PC-3 (cell line): ENCODE data around the gene OR8B8. TPM values are rescaled to one million over a fixed set of nuclear protein-coding genes. Genes with fewer than 3 reads are reported as not detected.

Experiments used
- ATAC-seq: fragments of 200-7000 bp; cut with Tn5 transposase; 2 replicates; pipeline ENCODE4 v1.9.1; 2020; ENCODE audit warnings: mild to moderate bottlenecking, moderate library complexity
- BruUV-seq: library from RNA; stranded (reverse); fragments of 400-500 nt; replicated peaks from 2 replicates; lab custom pipeline; 2021; lab: Mats Ljungman, UMichigan
- CTCF ChIA-PET: fragments of 300-600 bp; sonication (Branson Sonifier 250); formaldehyde crosslinking; loops from one replicate; lab custom pipeline; 2022; ENCODE audit warnings: antibody characterized with exemption; lab: Charles Lee
- POLR2A ChIA-PET: fragments of 300-600 bp; sonication (Branson Sonifier 250); formaldehyde crosslinking; loops from one replicate; lab custom pipeline; 2022; ENCODE audit warnings: antibody characterized with exemption; ENCODE audit not compliant: unreplicated experiment; lab: Charles Lee
- DNase-seq: peaks from one replicate; pipeline ENCODE4 v3.0.0-alpha.2; 2015
- H2AFZ ChIP-seq: fragments of 300-600 bp; sonication (generic); 2 replicates; pipeline ENCODE4 v1.6.0; 2016; ENCODE audit warnings: antibody characterized with exemption, low read length
- H3F3A ChIP-seq: fragments of 300-600 bp; sonication (generic); one replicate; pipeline ENCODE4 v1.6.0; 2017; ENCODE audit warnings: antibody characterized with exemption, low read length, control low read depth, mild to moderate bottlenecking; ENCODE audit not compliant: unreplicated experiment
- H3K27ac ChIP-seq: fragments of 300-600 bp; sonication (generic); 2 replicates; pipeline ENCODE4 v1.5.1; 2016; ENCODE audit warnings: mild to moderate bottlenecking, low read length
- H3K27me3 ChIP-seq: fragments of 300-600 bp; sonication (generic); 2 replicates; pipeline ENCODE4 v1.6.1; 2016; ENCODE audit warnings: low read length, mixed read lengths
- H3K36me3 ChIP-seq: fragments of 300-600 bp; sonication (generic); 2 replicates; pipeline ENCODE4 v1.6.1; 2016; ENCODE audit warnings: low read depth, mixed run types, low read length, mixed read lengths
- H3K4me1 ChIP-seq: fragments of 300-600 bp; sonication (generic); 2 replicates; pipeline ENCODE4 v1.5.1; 2016; ENCODE audit warnings: low read length; ENCODE audit not compliant: insufficient read depth
- H3K4me2 ChIP-seq: fragments of 300-600 bp; sonication (generic); 2 replicates; pipeline ENCODE4 v1.6.0; 2016; ENCODE audit warnings: low read length
- H3K4me3 ChIP-seq: fragments of 300-600 bp; sonication (generic); 2 replicates; pipeline ENCODE4 v1.5.1; 2016; ENCODE audit warnings: mild to moderate bottlenecking, low read length, mixed read lengths
- H3K79me2 ChIP-seq: fragments of 300-600 bp; sonication (generic); 2 replicates; pipeline ENCODE4 v1.6.1; 2017; ENCODE audit warnings: low read length, mixed read lengths
- H3K9ac ChIP-seq: fragments of 300-600 bp; sonication (generic); 2 replicates; pipeline ENCODE4 v1.6.0; 2016; ENCODE audit warnings: mild to moderate bottlenecking, low read length
- H3K9me2 ChIP-seq: fragments of 300-600 bp; sonication (generic); replicated peaks from 2 replicates; pipeline ENCODE4 v1.6.1; 2016; ENCODE audit warnings: mixed run types, low read length, mixed read lengths
- H3K9me3 ChIP-seq: fragments of 300-600 bp; sonication (generic); 2 replicates; pipeline ENCODE4 v1.6.1; 2016; ENCODE audit warnings: low read length, mixed read lengths
- H4K20me1 ChIP-seq: fragments of 300-600 bp; sonication (generic); 2 replicates; pipeline ENCODE4 v1.6.1; 2016; ENCODE audit warnings: low read length, mixed read lengths
- EZH2 ChIP-seq: fragments of 300-600 bp; sonication (generic); IDR thresholded peaks from one replicate; pipeline ENCODE4 v1.6.1; 2017; ENCODE audit warnings: antibody characterized with exemption, mild to moderate bottlenecking, low read length; ENCODE audit not compliant: unreplicated experiment
- EZH2phosphoT487 ChIP-seq: fragments of 300-600 bp; sonication (generic); IDR thresholded peaks from 2 replicates; pipeline ENCODE4 v1.6.1; 2018; ENCODE audit warnings: mild to moderate bottlenecking, antibody characterized with exemption, low read length, borderline replicate concordance
- intact Hi-C: fragments of 100-400 bp; cut with micrococcal nuclease; formaldehyde crosslinking; loops from 2 replicates; pipeline ENCODE4 v1.9.0; 2023
- total RNA-seq: library from RNA; depleted of rRNA; stranded (reverse); fragments of >200 nt; gene quantifications from 2 replicates; pipeline ENCODE4 v1.2.3, GENCODE V29; 2014; rRNA removed
- TF ChIP-seq, protein P1 (sequence below): fragments of 300-600 bp; sonication (generic); conservative IDR thresholded peaks from 2 replicates; pipeline ENCODE4 v1.5.1; 2017; ENCODE audit warnings: antibody characterized with exemption, low read depth, mild to moderate bottlenecking, low read length

Gene OR8B8
- total RNA-seq, 1 experiment from 2014 or later, result not detected

DNA sequence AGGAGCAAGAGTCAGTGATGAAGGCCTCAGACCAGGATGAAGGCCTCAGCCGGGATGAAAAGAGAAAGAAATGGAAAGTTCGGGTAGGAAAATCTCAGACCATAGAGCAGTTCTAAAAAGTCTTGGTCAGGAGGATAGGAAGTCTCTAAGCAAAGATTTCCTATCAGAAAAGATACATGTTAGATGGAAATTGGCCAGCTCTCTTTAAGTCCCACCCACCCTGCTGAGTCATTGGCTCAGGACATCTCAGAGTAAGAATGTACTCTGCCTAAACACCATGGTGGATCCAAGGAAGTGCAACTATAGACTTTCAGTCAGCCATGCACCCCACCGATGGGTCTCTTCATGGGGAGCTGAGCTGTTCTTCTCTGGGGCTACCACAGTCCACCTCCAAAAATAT is 51.1 kb downstream of the OR8B8 start:
- Histone ChIP-seq H3K79me2 (no peaks in the 10 kb centered on the region), H3K9me3 (no peaks in the 10 kb centered on the region), H3F3A (no peaks in the 10 kb centered on the region), H3K9ac (no peak overlapping the region), H2AFZ (no peak overlapping the region), H4K20me1 (no peaks in the 10 kb centered on the region), H3K4me3 (no peak overlapping the region), H3K9me2 (no peaks in the 10 kb centered on the region), H3K4me2 (no peak overlapping the region), H3K4me1 (no peaks in the 10 kb centered on the region), H3K27me3 (peaks cover 7% of the 10 kb centered on the region; the same call in 1 of the 2 replicates), H3K27ac (no peak overlapping the region), H3K36me3 (no peaks in the 10 kb centered on the region)
- no peak for ATAC-seq
- CTCF ChIA-PET, result no interaction called here
- peak; percentile 40 for DNase-seq
- TF ChIP-seq, protein P1, sequence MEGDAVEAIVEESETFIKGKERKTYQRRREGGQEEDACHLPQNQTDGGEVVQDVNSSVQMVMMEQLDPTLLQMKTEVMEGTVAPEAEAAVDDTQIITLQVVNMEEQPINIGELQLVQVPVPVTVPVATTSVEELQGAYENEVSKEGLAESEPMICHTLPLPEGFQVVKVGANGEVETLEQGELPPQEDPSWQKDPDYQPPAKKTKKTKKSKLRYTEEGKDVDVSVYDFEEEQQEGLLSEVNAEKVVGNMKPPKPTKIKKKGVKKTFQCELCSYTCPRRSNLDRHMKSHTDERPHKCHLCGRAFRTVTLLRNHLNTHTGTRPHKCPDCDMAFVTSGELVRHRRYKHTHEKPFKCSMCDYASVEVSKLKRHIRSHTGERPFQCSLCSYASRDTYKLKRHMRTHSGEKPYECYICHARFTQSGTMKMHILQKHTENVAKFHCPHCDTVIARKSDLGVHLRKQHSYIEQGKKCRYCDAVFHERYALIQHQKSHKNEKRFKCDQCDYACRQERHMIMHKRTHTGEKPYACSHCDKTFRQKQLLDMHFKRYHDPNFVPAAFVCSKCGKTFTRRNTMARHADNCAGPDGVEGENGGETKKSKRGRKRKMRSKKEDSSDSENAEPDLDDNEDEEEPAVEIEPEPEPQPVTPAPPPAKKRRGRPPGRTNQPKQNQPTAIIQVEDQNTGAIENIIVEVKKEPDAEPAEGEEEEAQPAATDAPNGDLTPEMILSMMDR, result no peak
- TF ChIP-seq EZH2, result no peak
- TF ChIP-seq EZH2phosphoT487, result no peak
- POLR2A ChIA-PET, result no interaction called here
- intact Hi-C loops, result no loop called here
- BruUV-seq, result no TSS peak

Other genes with a start within 250 kb of the OR8B8 start
- gene OR8G1, start 204.6 kb downstream of the OR8B8 start, total RNA-seq, result not detected in 2 replicates
- 0.26 and 0.46 TPM in 2 replicates for gene OR8G5, start 189.3 kb downstream of the OR8B8 start, total RNA-seq
- not detected in 2 replicates for gene OR8D1, start 131.7 kb downstream of the OR8B8 start, total RNA-seq
- gene OR8D2, start 125.5 kb downstream of the OR8B8 start, total RNA-seq, result not detected in 2 replicates
- gene OR8B2, start 61.2 kb downstream of the OR8B8 start, total RNA-seq, result not detected in 2 replicates
- not detected in 2 replicates for gene OR8B3, start 46.7 kb downstream of the OR8B8 start, total RNA-seq
- not detected in 2 replicates for gene OR8B4, start 20.8 kb downstream of the OR8B8 start, total RNA-seq
- not detected in 2 replicates for gene OR8B12, start 98.0 kb upstream of the OR8B8 start, total RNA-seq
- 0.04 TPM in 1 of 2 replicates, not detected in the other for gene OR8A1, start 124.3 kb upstream of the OR8B8 start, total RNA-seq
- not detected in 2 replicates for gene PANX3, start 165.7 kb upstream of the OR8B8 start, total RNA-seq
- 20.6 and 21.8 TPM in 2 replicates for gene TBRG1, start 177.2 kb upstream of the OR8B8 start, total RNA-seq
- 12.8 and 17.6 TPM in 2 replicates for gene SIAE, start 228.0 kb upstream of the OR8B8 start, total RNA-seq
- gene SPA17, start 228.2 kb upstream of the OR8B8 start, total RNA-seq, result 14.0 and 16.5 TPM in 2 replicates